Activated T-helper 1 cell treated with anti-CD3 and anti-CD28 coated beads, Interleukin-12 subunit alpha, Interleukin-12 subunit beta, Interleukin-2, Interleukin-4 antibody, amounts not matched to agents 30 ng/mL and 10 ng/mL and 1 ng/mL, durations not matched to agents 14 hours and 24 hours and 36 hours (primary cell): ENCODE measurements around the gene CADPS. TPM values are rescaled to one million over a fixed set of nuclear protein-coding genes. Genes with fewer than 3 reads are reported as not detected.

Experiments
- DNase-seq: peaks from one replicate; pipeline ENCODE4 v3.0.0; 2021; ENCODE audit warnings: low spot score
- H3K27ac Mint-ChIP-seq: one replicate; pipeline ENCODE4 v1.8.0; 2021; ENCODE audit warnings: mild to moderate bottlenecking, mixed read lengths
- H3K27me3 Mint-ChIP-seq: one replicate; pipeline ENCODE4 v1.8.0; 2022; ENCODE audit warnings: mild to moderate bottlenecking, moderate library complexity, mixed read lengths; ENCODE audit not compliant: insufficient read depth
- H3K36me3 Mint-ChIP-seq: one replicate; pipeline ENCODE4 v1.8.0; 2021; ENCODE audit warnings: low read depth, mixed read lengths
- H3K4me1 Mint-ChIP-seq: one replicate; pipeline ENCODE4 v1.8.0; 2021; ENCODE audit warnings: low read depth, mixed read lengths
- H3K4me3 Mint-ChIP-seq: one replicate; pipeline ENCODE4 v1.8.0; 2021; ENCODE audit warnings: mild to moderate bottlenecking, moderate library complexity, mixed read lengths
- H3K9me3 Mint-ChIP-seq: one replicate; pipeline ENCODE4 v1.8.0; 2021; ENCODE audit warnings: mixed read lengths
- intact Hi-C: fragments of 100-400 bp; cut with micrococcal nuclease; formaldehyde crosslinking; loops from one replicate; pipeline ENCODE4 v1.15.1; 2024
- total RNA-seq: library from RNA; stranded (reverse); gene quantifications from 2 replicates; pipeline ENCODE4 v1.2.3, GENCODE V29; 2022

Gene CADPS
- total RNA-seq, 1 donor from 2014 or later, result not detected

- Mint-ChIP-seq H3K27ac (no peak overlapping the region), H3K4me3 (no peak overlapping the region), H3K9me3 (no peaks in the 10 kb centered on the region), H3K36me3 (no peaks in the 10 kb centered on the region), H3K4me1 (no peaks in the 10 kb centered on the region), H3K27me3 (peaks cover 2% of the 10 kb centered on the region)
- intact Hi-C loops, result no loop called here
- DNase-seq, result no peak
These were observed 399.9 kb downstream of the CADPS start for GRCh38 chr3:62475306-62475705.

DNA sequence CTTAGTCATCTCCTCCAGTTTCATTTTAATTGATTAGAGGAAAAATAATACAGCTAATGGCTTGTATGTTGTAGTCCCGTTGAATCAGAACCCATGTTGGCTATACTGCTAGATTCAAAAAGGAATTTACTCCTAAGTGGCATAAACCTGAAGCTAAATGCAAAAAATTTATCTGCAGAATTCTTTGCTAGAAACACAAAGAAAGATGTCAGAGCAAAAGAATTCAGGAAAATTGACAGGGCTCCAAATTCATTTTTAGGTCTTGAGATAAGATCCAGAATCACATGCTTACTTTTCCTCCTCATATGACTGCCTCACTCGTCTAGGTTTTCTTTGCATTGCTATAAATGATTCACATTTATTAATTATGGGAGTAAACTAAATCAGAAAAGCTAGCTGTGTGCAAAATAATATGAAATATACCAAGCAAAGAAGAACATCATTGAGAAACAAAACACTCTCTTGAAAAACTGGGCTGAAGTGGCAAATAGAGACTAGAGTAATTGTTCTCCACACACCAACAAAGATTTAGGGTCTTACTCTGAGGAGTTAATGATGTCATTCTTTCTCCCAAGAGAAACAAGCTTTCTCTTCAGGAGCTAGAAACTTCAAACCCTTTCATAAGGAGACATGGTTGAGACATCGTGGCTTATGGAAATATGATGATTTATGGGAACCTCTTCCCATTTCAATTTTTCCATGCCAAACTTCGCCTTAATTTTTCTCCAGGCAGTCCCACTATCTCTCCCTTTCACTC lies 407.1 kb downstream of the CADPS start:
- no peaks in the 10 kb centered on the region for H3K36me3 Mint-ChIP-seq
- no peak overlapping the region for H3K27ac Mint-ChIP-seq
- no peak for DNase-seq
- H3K9me3 Mint-ChIP-seq, result no peaks in the 10 kb centered on the region
- peaks cover 2% of the 10 kb centered on the region for H3K27me3 Mint-ChIP-seq
- no peak overlapping the region for H3K4me3 Mint-ChIP-seq
- no peaks in the 10 kb centered on the region for H3K4me1 Mint-ChIP-seq
- intact Hi-C loops, result no loop called here

DNA sequence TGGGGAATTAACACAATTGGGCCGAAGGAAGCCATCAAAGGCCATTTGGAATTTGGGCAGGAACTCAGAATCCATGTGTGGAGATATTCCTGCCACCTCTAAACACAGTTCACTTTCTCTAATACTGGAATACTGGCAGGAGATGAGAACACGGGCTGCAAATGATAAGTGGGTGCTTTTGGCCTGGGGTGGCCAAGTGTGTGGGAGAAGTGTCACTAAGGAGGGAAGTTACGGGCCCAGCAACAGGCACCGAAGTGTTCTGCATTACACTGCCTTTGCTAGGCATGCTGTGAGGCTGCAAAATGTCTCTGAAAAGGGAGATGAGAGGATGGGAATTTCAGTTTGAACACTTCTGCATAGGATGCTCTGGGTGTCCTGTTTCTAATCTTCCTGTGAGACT lies 412.4 kb downstream of the CADPS start:
- no peaks in the 10 kb centered on the region for H3K4me1 Mint-ChIP-seq
- H3K4me3 Mint-ChIP-seq, result no peak overlapping the region
- no peak for DNase-seq
- H3K27me3 Mint-ChIP-seq, result peaks cover 3% of the 10 kb centered on the region
- no peak overlapping the region for H3K27ac Mint-ChIP-seq
- H3K9me3 Mint-ChIP-seq, result no peaks in the 10 kb centered on the region
- H3K36me3 Mint-ChIP-seq, result no peaks in the 10 kb centered on the region
- intact Hi-C loops, result no loop called here

GRCh38 chr3:62462104-62462762 lies 413.0 kb downstream of the CADPS start:
- no peak overlapping the region for H3K27ac Mint-ChIP-seq
- no peaks in the 10 kb centered on the region for H3K9me3 Mint-ChIP-seq
- DNase-seq, result no peak
- H3K4me1 Mint-ChIP-seq, result no peaks in the 10 kb centered on the region
- intact Hi-C loops, result no loop called here
- H3K27me3 Mint-ChIP-seq, result peaks cover 2% of the 10 kb centered on the region
- no peak overlapping the region for H3K4me3 Mint-ChIP-seq
- no peaks in the 10 kb centered on the region for H3K36me3 Mint-ChIP-seq

DNA sequence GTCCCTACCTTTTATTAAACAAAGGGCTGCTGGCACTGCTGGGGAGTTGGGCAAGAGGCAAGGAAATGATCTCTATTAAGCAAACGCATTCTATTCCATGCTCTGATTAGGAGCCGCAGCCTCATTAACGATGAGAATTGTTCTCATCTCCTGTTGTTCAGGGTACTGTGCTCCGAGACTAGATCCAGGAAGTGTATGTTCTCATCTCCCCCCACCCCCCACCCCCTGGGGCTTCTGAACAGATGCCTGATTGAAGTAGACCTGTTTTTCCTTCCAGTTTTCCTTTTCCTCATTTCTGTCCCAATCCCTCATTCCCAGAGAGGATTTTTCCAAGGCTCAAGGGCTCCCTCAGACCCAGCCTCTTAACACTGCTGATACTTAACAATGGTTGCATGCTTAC lies 420.3 kb downstream of the CADPS start:
- Mint-ChIP-seq H3K9me3 (no peaks in the 10 kb centered on the region), H3K36me3 (no peaks in the 10 kb centered on the region), H3K27ac (no peak overlapping the region), H3K27me3 (peaks cover 2% of the 10 kb centered on the region), H3K4me1 (no peaks in the 10 kb centered on the region), H3K4me3 (no peak overlapping the region)
- DNase-seq, result no peak
- intact Hi-C loops, result no loop called here

GRCh38 chr3:62453448-62453847 lies 421.8 kb downstream of the CADPS start:
- Mint-ChIP-seq H3K9me3 (no peaks in the 10 kb centered on the region), H3K27ac (no peak overlapping the region)
- DNase-seq, result no peak

DNA sequence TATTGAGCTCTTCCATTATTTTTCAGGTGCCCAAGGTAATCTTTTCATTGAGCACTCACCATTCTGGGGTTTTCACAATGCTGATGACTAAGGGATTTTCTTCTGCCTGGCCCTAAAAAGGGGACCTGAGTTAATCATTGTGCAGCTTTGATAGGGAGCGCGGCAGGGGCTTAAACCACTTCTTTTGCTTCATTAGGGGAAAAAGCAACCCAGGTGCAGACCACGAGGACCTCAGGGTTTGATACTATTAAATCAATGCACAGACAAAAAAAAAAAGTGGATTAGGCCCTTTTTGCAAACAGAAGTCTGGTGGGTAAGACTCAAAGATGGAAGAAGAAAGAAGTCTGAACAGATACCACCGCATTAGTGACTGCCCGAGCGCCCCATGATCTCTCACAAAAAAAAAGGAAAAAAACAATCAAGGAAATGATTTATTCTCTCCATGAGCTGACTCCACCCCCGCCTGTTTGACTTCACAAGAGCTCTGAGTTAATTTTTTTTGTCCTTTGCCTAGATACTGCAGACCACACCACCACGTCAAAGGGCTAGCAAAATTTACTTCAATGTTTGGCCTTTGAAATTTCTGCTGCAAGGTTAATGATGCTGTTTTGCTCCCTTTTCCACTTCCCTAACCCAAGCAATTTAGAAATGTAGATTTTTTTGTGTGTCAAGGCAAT lies 423.9 kb downstream of the CADPS start:
- intact Hi-C loops, result no loop called here
- Mint-ChIP-seq H3K36me3 (no peaks in the 10 kb centered on the region), H3K27ac (no peak overlapping the region), H3K27me3 (no peaks in the 10 kb centered on the region), H3K9me3 (no peaks in the 10 kb centered on the region), H3K4me3 (no peak overlapping the region), H3K4me1 (peaks cover 4% of the 10 kb centered on the region)
- no peak for DNase-seq

More at GRCh38 chr3:62453448-62453847, 421.8 kb downstream of the CADPS start:
- Mint-ChIP-seq H3K27me3 (peaks cover 2% of the 10 kb centered on the region), H3K4me1 (no peaks in the 10 kb centered on the region), H3K36me3 (no peaks in the 10 kb centered on the region), H3K4me3 (no peak overlapping the region)
- intact Hi-C loops, result no loop called here

DNA sequence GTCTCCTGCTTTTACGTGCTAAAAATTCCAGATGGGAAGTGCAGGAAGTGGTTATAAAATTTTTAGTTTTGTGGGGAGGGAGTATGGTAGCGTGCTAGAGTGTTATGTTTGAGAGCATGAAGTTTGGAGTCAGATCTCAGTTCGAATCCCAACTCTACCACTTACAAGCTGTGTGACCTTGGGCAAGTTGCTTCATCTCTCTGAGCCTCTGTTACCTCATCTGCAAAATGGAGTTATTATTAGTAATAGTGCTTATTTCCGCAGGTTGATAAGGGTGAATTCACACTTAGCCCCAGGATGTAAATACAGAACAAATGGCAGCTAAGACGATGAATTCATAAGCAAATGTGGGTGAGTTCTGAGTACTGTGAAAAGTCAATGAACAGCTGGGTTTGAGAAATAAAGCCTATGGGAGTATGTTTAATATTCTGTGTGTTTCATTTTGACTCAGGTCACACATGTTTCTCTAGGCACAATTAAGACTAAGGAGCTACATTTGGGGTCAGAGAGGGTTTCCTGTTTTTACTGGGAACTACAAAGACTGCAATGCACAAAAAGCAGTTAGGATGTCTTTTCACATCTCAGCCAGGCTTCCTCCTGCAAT lies 428.8 kb downstream of the CADPS start:
- intact Hi-C loops, result no loop called here
- Mint-ChIP-seq H3K27ac (no peak overlapping the region), H3K27me3 (no peaks in the 10 kb centered on the region), H3K9me3 (peaks cover 13% of the 10 kb centered on the region), H3K36me3 (no peaks in the 10 kb centered on the region), H3K4me1 (peaks cover 15% of the 10 kb centered on the region), H3K4me3 (no peak overlapping the region)
- DNase-seq, result no peak

DNA sequence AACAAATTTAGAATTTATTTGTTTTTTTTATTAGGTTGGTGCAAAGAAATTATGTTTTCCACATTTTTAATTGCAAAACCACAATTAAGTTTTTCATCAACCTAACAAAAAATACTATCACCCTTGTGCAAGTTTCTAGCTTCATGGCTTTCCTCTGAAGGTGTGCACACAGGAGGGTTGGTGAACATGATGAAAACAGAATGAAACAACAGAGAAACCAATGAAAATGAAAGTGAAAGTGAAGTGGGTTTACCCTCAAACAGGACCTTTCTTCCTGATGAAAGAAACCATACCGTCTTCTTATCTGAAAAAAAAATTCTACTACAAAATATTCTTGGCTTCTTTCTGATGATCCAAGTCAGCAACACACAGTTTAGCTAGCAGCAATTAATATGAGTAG lies 429.9 kb downstream of the CADPS start:
- Mint-ChIP-seq H3K9me3 (peaks cover 13% of the 10 kb centered on the region), H3K4me3 (no peak overlapping the region), H3K36me3 (no peaks in the 10 kb centered on the region), H3K27me3 (no peaks in the 10 kb centered on the region), H3K27ac (no peak overlapping the region), H3K4me1 (peaks cover 15% of the 10 kb centered on the region)
- no peak for DNase-seq
- intact Hi-C loops, result no loop called here

DNA sequence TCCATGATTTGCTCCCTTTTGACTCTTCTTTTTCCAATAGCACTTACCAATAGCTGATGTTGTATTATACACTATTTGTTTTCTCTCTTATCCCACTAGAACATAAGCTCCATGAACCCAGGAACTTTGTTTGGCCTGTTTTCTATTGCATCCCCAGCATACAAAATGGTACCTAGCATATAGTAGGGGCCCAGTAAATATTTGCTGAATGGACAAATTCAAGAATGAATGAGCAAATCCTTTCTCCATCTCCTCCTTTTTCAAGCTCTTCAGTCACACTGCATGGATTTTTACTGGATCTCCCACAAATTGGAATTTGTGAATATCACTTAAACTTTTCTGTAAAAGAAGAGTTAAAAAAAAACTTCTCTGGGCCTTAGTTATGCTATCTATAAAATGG lies 435.2 kb downstream of the CADPS start:
- Mint-ChIP-seq H3K36me3 (no peaks in the 10 kb centered on the region), H3K4me3 (no peak overlapping the region), H3K9me3 (peaks cover 13% of the 10 kb centered on the region), H3K27me3 (peaks cover 1% of the 10 kb centered on the region), H3K4me1 (no peaks in the 10 kb centered on the region), H3K27ac (no peak overlapping the region)
- intact Hi-C loops, result no loop called here
- DNase-seq, result no peak

- peaks cover 13% of the 10 kb centered on the region for H3K9me3 Mint-ChIP-seq
- H3K36me3 Mint-ChIP-seq, result no peaks in the 10 kb centered on the region
- H3K27me3 Mint-ChIP-seq, result peaks cover 1% of the 10 kb centered on the region
- no peak overlapping the region for H3K27ac Mint-ChIP-seq
- no peak for DNase-seq
- H3K4me3 Mint-ChIP-seq, result no peak overlapping the region
- no peaks in the 10 kb centered on the region for H3K4me1 Mint-ChIP-seq
- intact Hi-C loops, result no loop called here
These were observed 435.9 kb downstream of the CADPS start for GRCh38 chr3:62439176-62439813.

GRCh38 chr3:62436785-62437184 lies 438.4 kb downstream of the CADPS start:
- intact Hi-C loops, result no loop called here
- no peaks in the 10 kb centered on the region for H3K36me3 Mint-ChIP-seq
- no peak overlapping the region for H3K4me3 Mint-ChIP-seq
- no peak for DNase-seq
- no peaks in the 10 kb centered on the region for H3K9me3 Mint-ChIP-seq
- no peaks in the 10 kb centered on the region for H3K4me1 Mint-ChIP-seq
- H3K27ac Mint-ChIP-seq, result no peak overlapping the region
- H3K27me3 Mint-ChIP-seq, result peaks cover 1% of the 10 kb centered on the region
